Hepatocyte (in vitro differentiated cells): Measurements from ENCODE around the gene ZNF341. TPM values are rescaled to one million over a fixed set of nuclear protein-coding genes. Genes with fewer than 3 reads are reported as not detected.
A peak's percentile ranks its signal among the peaks of the same experiment; 100 is the strongest.

Source experiments
- DNase-seq: peaks from one replicate; pipeline ENCODE4 v3.0.0-alpha.2; 2016; ENCODE audit warnings: low spot score
- H2AFZ ChIP-seq: fragments of 200-600 bp; sonication (generic); 2 replicates; pipeline ENCODE4 v1.6.0; 2016; ENCODE audit warnings: antibody characterized with exemption, mild to moderate bottlenecking
- H3K27ac ChIP-seq: fragments of 200-600 bp; sonication (generic); 2 replicates; pipeline ENCODE4 v1.5.1; 2016; ENCODE audit warnings: mild to moderate bottlenecking
- H3K27me3 ChIP-seq: fragments of 200-600 bp; sonication (generic); 2 replicates; pipeline ENCODE4 v1.6.1; 2016
- H3K36me3 ChIP-seq: fragments of 200-600 bp; sonication (generic); replicated peaks from 2 replicates; pipeline ENCODE4 v1.5.1; 2016; ENCODE audit warnings: low read depth; ENCODE audit not compliant: insufficient read depth
- H3K4me1 ChIP-seq: fragments of 200-600 bp; sonication (generic); 2 replicates; pipeline ENCODE4 v1.5.1; 2016; ENCODE audit warnings: mild to moderate bottlenecking, moderate library complexity; ENCODE audit not compliant: insufficient read depth
- H3K4me2 ChIP-seq: fragments of 200-600 bp; sonication (generic); 2 replicates; pipeline ENCODE4 v1.6.0; 2016
- H3K4me3 ChIP-seq: fragments of 200-600 bp; sonication (generic); 2 replicates; pipeline ENCODE4 v1.5.1; 2016; ENCODE audit warnings: mild to moderate bottlenecking
- H3K79me2 ChIP-seq: fragments of 200-600 bp; sonication (generic); 2 replicates; pipeline ENCODE4 v1.6.0; 2017; ENCODE audit warnings: mild to moderate bottlenecking
- H3K9me2 ChIP-seq: fragments of 200-600 bp; sonication (generic); replicated peaks from 2 replicates; pipeline ENCODE4 v1.6.0; 2017; ENCODE audit warnings: mild to moderate bottlenecking; ENCODE audit not compliant: insufficient read depth
- H3K9me3 ChIP-seq: fragments of 200-600 bp; sonication (generic); 2 replicates; pipeline ENCODE4 v1.5.1; 2016; ENCODE audit warnings: low read depth, mild to moderate bottlenecking
- H4K20me1 ChIP-seq: fragments of 200-600 bp; sonication (generic); 2 replicates; pipeline ENCODE4 v1.6.0; 2016; ENCODE audit warnings: mild to moderate bottlenecking; ENCODE audit not compliant: insufficient read depth, poor library complexity, severe bottlenecking
- CTCF ChIP-seq: fragments of 200-600 bp; sonication (generic); IDR thresholded peaks from 2 replicates; pipeline ENCODE4 v1.5.1; 2016; ENCODE audit warnings: antibody characterized with exemption, mild to moderate bottlenecking; ENCODE audit not compliant: poor library complexity
- EZH2 ChIP-seq: fragments of 200-600 bp; sonication (generic); IDR thresholded peaks from 2 replicates; pipeline ENCODE4 v1.6.1; 2016; ENCODE audit warnings: antibody characterized with exemption, mild to moderate bottlenecking, borderline replicate concordance
- EZH2phosphoT487 ChIP-seq: fragments of 200-600 bp; sonication (generic); IDR thresholded peaks from one replicate; pipeline ENCODE4 v1.6.1; 2018; ENCODE audit warnings: antibody characterized with exemption, mild to moderate bottlenecking, low read depth, moderate library complexity; ENCODE audit not compliant: unreplicated experiment, severe bottlenecking
- WGBS: methylation state at CpG from one replicate; pipeline ENCODE4 v1.1.6; 2016; ENCODE audit warnings: low lambda C conversion rate; ENCODE audit errors: missing lambda C conversion rate; 5-methylcytosine and 5-hydroxymethylcytosine counted together
- polyA plus RNA-seq: library from polyadenylated mRNA; unstranded; fragments of >200 nt; fragmentation: Nextera tagmentation; extraction: Ambion mirVana; gene quantifications from 2 replicates; pipeline ENCODE4 v1.2.1, GENCODE V29; 2016
- total RNA-seq: library from RNA; depleted of rRNA; stranded (reverse); fragments of >200 nt; gene quantifications from 2 replicates; pipeline ENCODE4 v1.2.3, GENCODE V29; 2014

The ZNF341 gene
- total RNA-seq (1.2 and 2.3 TPM in 2 replicates), polyA plus RNA-seq (3.1 and 3.6 TPM in 2 replicates)

- Histone ChIP-seq H3K4me2 (peak within 1 kb of the TSS; percentile 89), H2AFZ (peak within 1 kb of the TSS; percentile 91), H3K4me1 (peaks cover 26% of the 10 kb centered on the region), H3K27me3 (no peaks in the 10 kb centered on the region), H3K36me3 (no peaks in the 10 kb centered on the region), H3K79me2 (no peaks in the 10 kb centered on the region), H3K9me2 (no peaks in the 10 kb centered on the region), H3K9me3 (peaks cover 4% of the 10 kb centered on the region), H3K4me3 (peak within 1 kb of the TSS; percentile 48), H4K20me1 (no peaks in the 10 kb centered on the region), H3K27ac (peak within 1 kb of the TSS; percentile 95)
- TF ChIP-seq EZH2phosphoT487 = no peak
- TF ChIP-seq CTCF = peak; percentile 99
- DNase-seq = peak; percentile 97
- 13% methylated on average over 38 of the region's 57 CpGs for WGBS
Observed at GRCh38 chr20:33731693-33732165, at the start of gene ZNF341. TSS of gene ZNF341 (plus strand) at chr20:33731996. CDS start at chr20:33732022, 26 bp downstream.

- no peak for TF ChIP-seq EZH2phosphoT487
- no peak for TF ChIP-seq CTCF
- TF ChIP-seq EZH2 = no peak
- Histone ChIP-seq H3K9me3 (no peaks in the 10 kb centered on the region), H3K4me2 (peak overlapping the region; percentile 91), H3K27ac (peak overlapping the region; percentile 14), H3K9me2 (no peaks in the 10 kb centered on the region), H4K20me1 (no peaks in the 10 kb centered on the region), H2AFZ (no peak overlapping the region), H3K4me3 (no peak overlapping the region), H3K36me3 (no peaks in the 10 kb centered on the region), H3K4me1 (peaks cover 11% of the 10 kb centered on the region), H3K27me3 (no peaks in the 10 kb centered on the region), H3K79me2 (peaks cover 30% of the 10 kb centered on the region)
- 49% methylated on average over 10 of the region's 10 CpGs for WGBS
- DNase-seq = no peak
Observed at GRCh38 chr20:33684533-33685327, 47.1 kb upstream of the ZNF341 start.

GRCh38 chr20:33685328-33686099 is 46.3 kb upstream of the ZNF341 start:
- Histone ChIP-seq H3K27ac (peak overlapping the region; percentile 34), H3K9me3 (no peaks in the 10 kb centered on the region), H3K27me3 (no peaks in the 10 kb centered on the region), H3K4me3 (peak overlapping the region; percentile 24), H3K9me2 (no peaks in the 10 kb centered on the region), H2AFZ (peak overlapping the region; percentile 25), H4K20me1 (no peaks in the 10 kb centered on the region), H3K79me2 (peaks cover 30% of the 10 kb centered on the region), H3K4me1 (peaks cover 11% of the 10 kb centered on the region), H3K36me3 (no peaks in the 10 kb centered on the region), H3K4me2 (peak overlapping the region; percentile 91)
- peak; percentile 74 for DNase-seq
- TF ChIP-seq CTCF (no peak), EZH2 (no peak), EZH2phosphoT487 (no peak)
- WGBS = 4% methylated on average over 44 of the region's 53 CpGs
